ENCODE data around the gene CYSRT1.
"Not testable (repeated sequence)": the region's sequence is repeated elsewhere in the genome, so short reads cannot be mapped to it uniquely, and the experiment has no call there.

DNA sequence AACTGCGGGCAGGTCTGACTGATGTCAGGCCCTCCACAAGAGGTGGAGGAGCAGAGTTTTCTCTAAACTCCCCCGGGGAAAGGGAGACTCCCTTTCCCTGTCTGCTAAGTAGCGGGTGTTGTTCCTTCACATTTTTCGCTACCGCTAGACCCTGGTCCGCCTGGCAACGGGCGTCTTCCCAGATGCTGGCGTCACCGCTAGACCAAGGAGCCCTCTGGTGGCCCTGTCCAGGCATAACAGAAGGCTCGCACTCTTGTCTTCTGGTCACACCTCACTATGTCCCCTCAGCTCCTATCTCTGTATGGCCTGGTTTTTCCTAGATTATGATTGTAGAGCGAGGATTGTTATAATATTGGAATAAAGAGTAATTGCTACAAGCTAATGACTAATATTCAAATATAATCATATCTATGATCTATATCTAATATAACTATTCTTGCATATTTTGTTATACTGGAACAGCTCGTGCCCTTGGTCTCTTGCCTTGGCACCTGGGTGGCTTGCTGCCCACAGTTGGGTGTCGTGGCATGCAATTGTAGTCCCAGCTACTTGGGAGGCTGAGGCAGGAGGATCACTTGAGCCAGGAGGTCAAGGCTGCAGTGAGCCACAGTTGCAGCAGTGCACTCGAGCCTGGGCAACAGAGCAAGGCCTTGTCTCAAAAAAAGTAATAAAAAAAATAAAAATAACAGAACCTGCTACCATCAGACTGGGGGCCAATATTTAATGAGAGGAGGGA is 37.4 kb downstream of the CYSRT1 start:
- TF ChIP-seq USF2 (IDR thresholded peaks at IDR 0.05; ENCODE audit: borderline replicate concordance, low read depth, low read length); TEAD4 (IDR thresholded peaks at IDR 0.05; ENCODE audit: borderline replicate concordance, insufficient read depth); GABPA (IDR thresholded peaks at IDR 0.05; ENCODE audit: low read depth): not testable (repeated sequence)
- peak; percentile 49 for TF ChIP-seq CTCF (IDR thresholded peaks at IDR 0.05)
